Activated CD4-positive, CD25-positive, alpha-beta regulatory T cell treated with anti-CD3 and anti-CD28 coated beads, Interleukin-2, amount 50 U/mL, for 24 hours (primary cell): ENCODE data around the gene CDK4.
"Not testable (repeated sequence)": the region's sequence is repeated elsewhere in the genome, so short reads cannot be mapped to it uniquely, and the experiment has no call there.

Experiments
- ATAC-seq, 2 donors: fragments of 150-1000 bp; cut with Tn5 transposase; one replicate each; pipeline ENCODE4 v1.10.0; 2021; ENCODE audit warnings: mild to moderate bottlenecking in 1 of 2, moderate library complexity in 1 of 2

Gene CDK4

GRCh38 chr12:57751788-57752667 is at the start of gene CDK4:
Gene CDK4 (minus strand): TSS chr12:57752310. CDS start chr12:57751717, 593 bp downstream.
- peak; percentile 75 to 76 for ATAC-seq

- ATAC-seq: no peak
These were observed 48.9 kb upstream of the CDK4 start for GRCh38 chr12:57800965-57801364.

- no peak for ATAC-seq
These were observed 45.8 kb upstream of the CDK4 start for GRCh38 chr12:57797933-57798332.

GRCh38 chr12:57796996-57797395 is 44.9 kb upstream of the CDK4 start:
- no peak for ATAC-seq

GRCh38 chr12:57795354-57795753 is 43.2 kb upstream of the CDK4 start:
- peak; percentile 53 to 67 for ATAC-seq

- peak; percentile 25 to 43 for ATAC-seq
These were observed 41.8 kb upstream of the CDK4 start for GRCh38 chr12:57793920-57794319.

- no peak for ATAC-seq
These were observed 31.8 kb upstream of the CDK4 start for GRCh38 chr12:57783861-57784260.

- ATAC-seq: no peak
These were observed 31.3 kb upstream of the CDK4 start for GRCh38 chr12:57783466-57783801.

GRCh38 chr12:57782608-57783465 is 30.7 kb upstream of the CDK4 start, which contains the start of gene TSFM:
Gene TSFM (plus strand): TSS chr12:57782787. CDS start chr12:57782802, 15 bp downstream.
- ATAC-seq: peak; percentile 94 to 95

- ATAC-seq: peak in 1 of 2 donors; percentile 3
These were observed 30.1 kb upstream of the CDK4 start for GRCh38 chr12:57782243-57782607.

GRCh38 chr12:57781801-57782200 is 29.7 kb upstream of the CDK4 start:
- no peak for ATAC-seq

GRCh38 chr12:57781244-57781643 is 29.1 kb upstream of the CDK4 start:
- ATAC-seq: no peak

GRCh38 chr12:57780284-57780897 is 28.3 kb upstream of the CDK4 start:
- ATAC-seq: no peak

- ATAC-seq: no peak
These were observed 27.6 kb upstream of the CDK4 start for GRCh38 chr12:57779736-57780135.

- no peak for ATAC-seq
These were observed 25.8 kb upstream of the CDK4 start for GRCh38 chr12:57777911-57778310.

- ATAC-seq: no peak
These were observed 25.3 kb upstream of the CDK4 start for GRCh38 chr12:57777367-57777766.

GRCh38 chr12:57776247-57776587 is 24.1 kb upstream of the CDK4 start:
- ATAC-seq: no peak

GRCh38 chr12:57775563-57776246 is 23.6 kb upstream of the CDK4 start:
- no peak for ATAC-seq

- no peak for ATAC-seq
These were observed 22.9 kb upstream of the CDK4 start for GRCh38 chr12:57775044-57775443.

GRCh38 chr12:57774634-57775033 is 22.5 kb upstream of the CDK4 start:
- ATAC-seq: not testable (repeated sequence)

- ATAC-seq: peak; percentile 7 to 17
These were observed 20.6 kb upstream of the CDK4 start, which contains the start of gene EEF1AKMT3 for GRCh38 chr12:57772429-57773322. Gene EEF1AKMT3 (plus strand): TSS chr12:57772614. CDS start chr12:57772725, 111 bp downstream.
